KMS-11 (cell line): Measurements from ENCODE around the gene CIPC.

Experiments
- H2AFZ ChIP-seq: fragments of 200-600 bp; sonication (generic); 2 replicates; pipeline ENCODE4 v1.6.1; 2016; ENCODE audit warnings: antibody characterized with exemption, mixed run types, low read depth
- H3K27ac ChIP-seq: fragments of 200-600 bp; sonication (generic); 2 replicates; pipeline ENCODE4 v1.6.1; 2016; ENCODE audit warnings: mild to moderate bottlenecking, mixed run types
- H3K27me3 ChIP-seq: fragments of 200-600 bp; sonication (generic); 2 replicates; pipeline ENCODE4 v1.6.1; 2017; ENCODE audit warnings: mild to moderate bottlenecking, low read depth, mixed run types, moderate library complexity; ENCODE audit not compliant: insufficient read depth
- H3K36me3 ChIP-seq: fragments of 200-600 bp; sonication (generic); 2 replicates; pipeline ENCODE4 v1.6.1; 2017; ENCODE audit warnings: mild to moderate bottlenecking, mixed run types; ENCODE audit not compliant: insufficient read depth
- H3K4me1 ChIP-seq: fragments of 200-600 bp; sonication (generic); 2 replicates; pipeline ENCODE4 v1.6.1; 2016; ENCODE audit warnings: mild to moderate bottlenecking, low read depth, mixed run types; ENCODE audit not compliant: poor library complexity, severe bottlenecking
- H3K4me2 ChIP-seq: fragments of 200-600 bp; sonication (generic); 2 replicates; pipeline ENCODE4 v1.7.0; 2016; ENCODE audit warnings: mild to moderate bottlenecking, mixed run types
- H3K4me3 ChIP-seq: fragments of 200-600 bp; sonication (generic); IDR thresholded peaks from 2 replicates; pipeline ENCODE4 v1.6.1; 2017; ENCODE audit warnings: low read depth, low read length, mixed read lengths; ENCODE audit not compliant: insufficient read depth
- H3K79me2 ChIP-seq: fragments of 200-600 bp; sonication (generic); 2 replicates; pipeline ENCODE4 v1.6.1; 2016; ENCODE audit warnings: low read depth, mixed run types; ENCODE audit not compliant: insufficient read depth
- H3K9ac ChIP-seq: fragments of 200-600 bp; sonication (generic); 2 replicates; pipeline ENCODE4 v1.6.1; 2016; ENCODE audit warnings: mild to moderate bottlenecking, mixed run types
- H4K20me1 ChIP-seq: fragments of 200-600 bp; sonication (generic); 2 replicates; pipeline ENCODE4 v1.6.1; 2016; ENCODE audit warnings: mild to moderate bottlenecking, mixed run types; ENCODE audit not compliant: insufficient read depth
- TF ChIP-seq, protein P1 (sequence below): fragments of 200-600 bp; sonication (generic); conservative IDR thresholded peaks from 2 replicates; pipeline ENCODE4 v1.6.1; 2017; ENCODE audit warnings: low read depth, mild to moderate bottlenecking, antibody characterized with exemption, low read length, moderate library complexity, mixed read lengths

CIPC gene

DNA sequence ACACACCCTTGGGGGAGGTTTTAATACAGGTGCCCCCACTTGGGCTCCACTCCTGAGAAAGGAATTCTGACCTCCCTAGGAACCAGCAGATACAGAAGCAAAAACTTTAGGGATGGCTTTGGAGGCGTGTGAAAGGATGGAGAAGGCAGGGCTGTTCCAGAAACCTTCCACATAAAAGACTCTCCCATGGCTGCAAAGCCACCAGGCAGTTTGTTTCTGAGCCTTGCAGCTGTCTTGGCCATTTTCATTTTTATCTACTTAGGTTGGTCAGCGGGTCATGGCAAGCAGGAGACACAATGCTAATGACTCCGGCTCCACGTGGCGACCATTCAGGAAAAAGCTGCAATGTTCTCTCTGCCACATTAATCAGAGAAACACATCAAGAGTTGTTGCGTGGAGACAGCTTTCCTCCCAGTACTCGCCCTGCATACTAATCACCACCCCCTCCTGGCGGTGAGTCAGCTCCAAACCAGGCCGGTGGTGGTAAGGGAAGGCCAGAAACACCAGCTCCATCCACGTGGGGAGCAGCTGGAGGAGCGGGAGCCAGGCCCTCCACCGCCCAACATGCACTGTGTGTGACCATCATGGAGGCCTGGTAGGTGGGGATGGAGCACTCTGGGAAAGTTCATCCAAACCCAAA lies 38.7 kb upstream of the CIPC start:
- TF ChIP-seq, protein P1, sequence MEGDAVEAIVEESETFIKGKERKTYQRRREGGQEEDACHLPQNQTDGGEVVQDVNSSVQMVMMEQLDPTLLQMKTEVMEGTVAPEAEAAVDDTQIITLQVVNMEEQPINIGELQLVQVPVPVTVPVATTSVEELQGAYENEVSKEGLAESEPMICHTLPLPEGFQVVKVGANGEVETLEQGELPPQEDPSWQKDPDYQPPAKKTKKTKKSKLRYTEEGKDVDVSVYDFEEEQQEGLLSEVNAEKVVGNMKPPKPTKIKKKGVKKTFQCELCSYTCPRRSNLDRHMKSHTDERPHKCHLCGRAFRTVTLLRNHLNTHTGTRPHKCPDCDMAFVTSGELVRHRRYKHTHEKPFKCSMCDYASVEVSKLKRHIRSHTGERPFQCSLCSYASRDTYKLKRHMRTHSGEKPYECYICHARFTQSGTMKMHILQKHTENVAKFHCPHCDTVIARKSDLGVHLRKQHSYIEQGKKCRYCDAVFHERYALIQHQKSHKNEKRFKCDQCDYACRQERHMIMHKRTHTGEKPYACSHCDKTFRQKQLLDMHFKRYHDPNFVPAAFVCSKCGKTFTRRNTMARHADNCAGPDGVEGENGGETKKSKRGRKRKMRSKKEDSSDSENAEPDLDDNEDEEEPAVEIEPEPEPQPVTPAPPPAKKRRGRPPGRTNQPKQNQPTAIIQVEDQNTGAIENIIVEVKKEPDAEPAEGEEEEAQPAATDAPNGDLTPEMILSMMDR: no peak
- Histone ChIP-seq H3K36me3 (no peaks in the 10 kb centered on the region), H3K27me3 (no peaks in the 10 kb centered on the region), H3K4me2 (no peak overlapping the region), H3K4me1 (no peaks in the 10 kb centered on the region), H3K9ac (no peak overlapping the region), H2AFZ (no peak overlapping the region), H3K27ac (no peak overlapping the region), H3K79me2 (no peaks in the 10 kb centered on the region), H4K20me1 (no peaks in the 10 kb centered on the region), H3K4me3 (no peak overlapping the region)

DNA sequence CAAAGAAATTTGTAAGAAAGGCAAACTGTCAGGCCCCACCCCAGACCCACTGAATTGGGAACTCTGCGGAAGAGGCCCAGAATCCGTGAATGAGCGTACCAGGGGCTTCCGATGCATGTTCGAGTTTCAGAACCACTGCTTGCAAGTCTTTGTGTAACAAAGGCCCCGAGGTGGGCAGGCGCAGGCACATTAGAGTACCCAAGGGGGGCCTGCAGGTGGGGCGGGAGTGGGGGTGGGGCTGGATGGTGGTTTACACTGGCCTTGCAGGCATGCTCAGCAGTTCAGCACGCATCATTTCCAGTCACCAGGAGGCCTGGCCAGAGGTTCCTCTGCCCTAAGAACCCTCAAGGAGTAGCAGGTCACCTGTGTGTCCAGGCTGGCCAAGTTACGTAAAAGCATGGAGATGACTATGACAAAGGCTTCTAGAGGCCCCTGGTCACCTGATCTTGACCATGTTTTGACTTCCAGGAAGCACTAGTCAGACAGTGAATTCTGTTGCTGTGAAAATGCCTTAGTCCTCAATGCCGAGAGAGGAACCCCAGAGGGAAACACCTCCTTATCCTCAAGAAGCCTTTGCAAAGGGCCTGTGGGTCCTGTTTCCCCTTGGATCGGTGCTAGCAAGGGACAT lies 36.3 kb upstream of the CIPC start:
- H2AFZ ChIP-seq: no peak overlapping the region

DNA sequence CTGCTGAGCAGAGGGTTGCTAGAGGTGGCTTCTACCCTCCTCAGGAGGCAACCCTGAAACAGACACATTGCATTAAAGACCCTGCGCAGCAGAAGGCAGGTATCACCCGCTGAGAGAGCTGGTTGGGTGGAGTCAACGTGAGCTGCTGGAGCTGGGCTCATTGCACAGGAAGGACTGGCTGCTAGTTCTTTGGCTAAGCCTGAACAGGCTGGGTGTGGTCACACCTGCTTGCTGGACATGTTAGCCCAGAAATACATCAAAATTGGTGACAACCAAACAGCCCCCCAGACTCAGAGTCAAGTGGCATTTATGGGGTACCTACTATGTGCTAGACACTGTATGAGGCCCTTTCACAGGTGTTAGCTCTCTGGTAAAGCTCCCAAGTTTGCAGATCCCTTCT lies 35.8 kb upstream of the CIPC start:
- no peak overlapping the region for H3K4me3 ChIP-seq
- H2AFZ ChIP-seq: no peak overlapping the region

More for the DNA sequence above, 36.3 kb upstream of the CIPC start:
- H3K9ac ChIP-seq: no peak overlapping the region
- H3K79me2 ChIP-seq: no peaks in the 10 kb centered on the region
- H3K4me3 ChIP-seq: no peak overlapping the region
- H3K36me3 ChIP-seq: no peaks in the 10 kb centered on the region
- H3K4me1 ChIP-seq: no peaks in the 10 kb centered on the region
- no peaks in the 10 kb centered on the region for H3K27me3 ChIP-seq
- no peak overlapping the region for H3K27ac ChIP-seq
- no peaks in the 10 kb centered on the region for H4K20me1 ChIP-seq
- TF ChIP-seq, protein P1: no peak
- H3K4me2 ChIP-seq: no peak overlapping the region

DNA sequence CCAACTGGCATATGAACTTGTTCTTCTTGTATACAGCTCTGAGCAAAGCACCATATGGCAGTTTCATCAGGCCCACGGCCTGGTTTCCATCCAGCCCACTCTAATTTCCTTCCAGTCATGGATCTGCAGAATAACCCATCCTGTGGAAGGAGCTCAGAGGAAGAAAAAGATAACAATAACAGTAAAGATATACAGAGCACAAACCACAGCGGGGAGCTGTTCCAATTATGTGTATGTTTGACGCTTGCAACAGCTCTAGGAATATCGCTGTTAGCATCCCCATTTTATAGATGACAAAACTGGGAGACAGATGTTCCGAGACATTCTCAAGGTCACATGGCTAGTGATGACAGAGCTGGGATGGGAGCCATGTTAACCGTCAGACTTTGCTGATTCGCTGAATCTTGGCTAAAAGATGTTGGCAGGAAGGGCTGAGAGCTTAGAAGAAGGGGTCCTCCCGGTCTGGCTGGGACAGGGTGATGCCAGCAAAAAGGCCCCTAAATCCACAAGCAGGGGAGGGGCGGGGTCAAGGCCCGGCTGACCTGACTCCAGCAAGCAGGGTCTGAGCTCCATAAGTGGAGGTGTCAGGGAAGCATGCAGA lies 34.4 kb upstream of the CIPC start:
- no peaks in the 10 kb centered on the region for H3K36me3 ChIP-seq
- H3K27me3 ChIP-seq: no peaks in the 10 kb centered on the region; the same call in 1 of the 2 replicates
- H3K9ac ChIP-seq: no peak overlapping the region
- H3K4me3 ChIP-seq: no peak overlapping the region
- no peak overlapping the region for H3K27ac ChIP-seq
- H3K4me1 ChIP-seq: no peaks in the 10 kb centered on the region
- H3K4me2 ChIP-seq: no peak overlapping the region
- H3K79me2 ChIP-seq: no peaks in the 10 kb centered on the region
- TF ChIP-seq, protein P1: no peak
- H2AFZ ChIP-seq: no peak overlapping the region
- H4K20me1 ChIP-seq: no peaks in the 10 kb centered on the region

More for the DNA sequence above, 35.8 kb upstream of the CIPC start:
- H3K36me3 ChIP-seq: no peaks in the 10 kb centered on the region
- TF ChIP-seq, protein P1: no peak
- no peak overlapping the region for H3K4me2 ChIP-seq
- H3K27me3 ChIP-seq: no peaks in the 10 kb centered on the region
- no peaks in the 10 kb centered on the region for H3K79me2 ChIP-seq
- H3K27ac ChIP-seq: no peak overlapping the region
- H3K9ac ChIP-seq: no peak overlapping the region
- no peaks in the 10 kb centered on the region for H4K20me1 ChIP-seq
- H3K4me1 ChIP-seq: no peaks in the 10 kb centered on the region
